HG03457 (cell line): Measurements from ENCODE around the gene ICE2.
A peak's percentile ranks its signal among the peaks of the same experiment; 100 is the strongest.

ENCODE experiments used
- ATAC-seq: cut with Tn5 transposase; IDR thresholded peaks from one replicate; pipeline ENCODE4 v1.9.1; 2021; ENCODE audit warnings: moderate number of reproducible peaks; ENCODE audit not compliant: unreplicated experiment

Gene ICE2

GRCh38 chr15:60391722-60392315 is 87.1 kb downstream of the ICE2 start:
- ATAC-seq = no peak

- no peak for ATAC-seq
These were observed 88.0 kb downstream of the ICE2 start for GRCh38 chr15:60390871-60391501.

GRCh38 chr15:60390231-60390630 is 88.7 kb downstream of the ICE2 start:
- no peak for ATAC-seq

GRCh38 chr15:60389261-60390077 is 89.5 kb downstream of the ICE2 start:
- ATAC-seq = peak; percentile 51

- ATAC-seq = no peak
These were observed 91.6 kb downstream of the ICE2 start for GRCh38 chr15:60387321-60387720.

- ATAC-seq = no peak
These were observed 92.3 kb downstream of the ICE2 start for GRCh38 chr15:60386615-60387014.

GRCh38 chr15:60385620-60386552 is 93.1 kb downstream of the ICE2 start:
- no peak for ATAC-seq

GRCh38 chr15:60384526-60385126 is 94.3 kb downstream of the ICE2 start:
- ATAC-seq = no peak

- no peak for ATAC-seq
These were observed 94.9 kb downstream of the ICE2 start for GRCh38 chr15:60384053-60384452.

- no peak for ATAC-seq
These were observed 95.9 kb downstream of the ICE2 start for GRCh38 chr15:60382773-60383674.

GRCh38 chr15:60381148-60381788 is 97.7 kb downstream of the ICE2 start:
- no peak for ATAC-seq

GRCh38 chr15:60379525-60380274 is 99.2 kb downstream of the ICE2 start:
- ATAC-seq = no peak

- no peak for ATAC-seq
These were observed 99.8 kb downstream of the ICE2 start for GRCh38 chr15:60379185-60379524.

GRCh38 chr15:60376677-60377095 is 102.3 kb downstream of the ICE2 start:
- ATAC-seq = no peak

- no peak for ATAC-seq
These were observed 103.6 kb downstream of the ICE2 start for GRCh38 chr15:60375306-60375705.

GRCh38 chr15:60374628-60375081 is 104.3 kb downstream of the ICE2 start:
- ATAC-seq = no peak

GRCh38 chr15:60374209-60374608 is 104.7 kb downstream of the ICE2 start:
- ATAC-seq = no peak

GRCh38 chr15:60373745-60374144 is 105.2 kb downstream of the ICE2 start:
- no peak for ATAC-seq
